Measurements from ENCODE around the gene TMEM101. TPM values are rescaled to one million over a fixed set of nuclear protein-coding genes. Genes with fewer than 3 reads are reported as not detected.
"Not testable (repeated sequence)": the region's sequence is repeated elsewhere in the genome, so short reads cannot be mapped to it uniquely, and the experiment has no call there.

TMEM101 gene
- total RNA-seq, 1 experiment from 2014 or later: 18.6 TPM

GRCh38 chr17:43971436-43971835 is 43.3 kb downstream of the TMEM101 start:
- not testable (repeated sequence) for H3K4me2 ChIP-seq (ENCODE audit: insufficient read depth, insufficient read length, low read length); H3K36me3 Mint-ChIP-seq (ENCODE audit: insufficient read depth in 1 of 3, low read depth in 3 of 3)
- WGBS (ENCODE audit: extremely low coverage, insufficient read length, low lambda C conversion rate): no CpG with 5 or more reads among the region's 2 CpGs

More at GRCh38 chr17:43971436-43971835, 43.3 kb downstream of the TMEM101 start:
- H2BK5ac ChIP-seq (ENCODE audit: insufficient read length, low read length); H3K18ac ChIP-seq (ENCODE audit: insufficient read length, low read depth, low read length); H4K20me1 ChIP-seq (ENCODE audit: control insufficient read depth, insufficient read depth, insufficient read length); H4K5ac ChIP-seq (ENCODE audit: insufficient read length, low read depth, low read length); H3K14ac ChIP-seq (ENCODE audit: insufficient read depth, low read length); H2BK15ac ChIP-seq (ENCODE audit: low read depth, low read length); H3K79me2 ChIP-seq (ENCODE audit: insufficient read depth, low read length); DNase-seq; H3K9me3 ChIP-seq (ENCODE audit: control insufficient read depth, low read depth, low read length); H3K4me1 ChIP-seq (ENCODE audit: insufficient read depth, low read length); H3K9ac ChIP-seq (ENCODE audit: extremely low read depth, insufficient read length, low read length); H3K4me1 Mint-ChIP-seq; H2AK5ac ChIP-seq (ENCODE audit: insufficient read length, low read length); H3K27ac Mint-ChIP-seq; H3K4ac ChIP-seq (ENCODE audit: low read depth, low read length); H2BK120ac ChIP-seq (ENCODE audit: low read depth, low read length, poor library complexity, severe bottlenecking); H4K91ac ChIP-seq (ENCODE audit: insufficient read length, low read depth, low read length); H3K23ac ChIP-seq (ENCODE audit: insufficient read length, low read depth, low read length); H3K27ac ChIP-seq (ENCODE audit: insufficient read length, low read depth, low read length); H3T11ph ChIP-seq (ENCODE audit: low read length); H3K56ac ChIP-seq (ENCODE audit: insufficient read length, low read depth, low read length); H3K4me3 Mint-ChIP-seq; H2BK12ac ChIP-seq (ENCODE audit: insufficient read length, low read depth, low read length); H3K79me1 ChIP-seq (ENCODE audit: insufficient read depth, low read depth, low read length, poor library complexity, severe bottlenecking); H4K8ac ChIP-seq (replicated peaks; ENCODE audit: insufficient read length, low read depth, low read length); H2AFZ ChIP-seq (ENCODE audit: low read length); H3K23me2 ChIP-seq (ENCODE audit: insufficient read length, low read depth, low read length, poor library complexity, severe bottlenecking); H2BK20ac ChIP-seq (ENCODE audit: low read depth, low read length, poor library complexity, severe bottlenecking); H3K27me3 ChIP-seq (ENCODE audit: insufficient read depth, low read length); H3K9me3 Mint-ChIP-seq: not testable (repeated sequence)
- H3K27me3 Mint-ChIP-seq (ENCODE audit: low read depth): peaks cover 19% of the 10 kb centered on the region
